ENCODE results near the gene C19orf38. TPM values are rescaled to one million over a fixed set of nuclear protein-coding genes. Genes with fewer than 3 reads are reported as not detected.
"Not testable (repeated sequence)": the region's sequence is repeated elsewhere in the genome, so short reads cannot be mapped to it uniquely, and the experiment has no call there.

Gene C19orf38
- polyA plus RNA-seq, 2 of the 4 experiments (the other 2 are of a cell fraction), result 0.09 to 0.13 TPM

GRCh38 chr19:10877608-10878007, 29.4 kb downstream of the C19orf38 start:
- H3K4me2 ChIP-seq; ATAC-seq; FAIRE-seq; DNase-seq (ENCODE audit: low read depth in 1 of 2, low spot score in 1 of 2); H3K4me3 ChIP-seq; H3K9me3 ChIP-seq; POLR2A ChIA-PET: not testable (repeated sequence)
- 91% methylated on average over 9 of the region's 9 CpGs for WGBS (ENCODE audit: missing lambda C conversion rate)
- CTCF ChIA-PET, result interaction anchor here (0.9 to 3.3 kb wide), 3 partner anchors 11 to 13 kb away, joined by 3 to 9 read pairs (median 3); no protein-coding TSS in a partner anchor
- Histone ChIP-seq H3K27ac (peak overlapping the region; percentile 72 to 92; a peak in 3 of 6 replicates), H3K4me1 (peaks cover 21% of the 10 kb centered on the region; the same call in 2 of the 3 replicates)

GRCh38 chr19:10878253-10878652, 30.0 kb downstream of the C19orf38 start:
- Histone ChIP-seq H3K4me1 (peaks cover 16% of the 10 kb centered on the region; the same call in 2 of the 3 replicates), H3K4me3 (no peak overlapping the region), H3K9me3 (no peaks in the 10 kb centered on the region), H3K4me2 (no peak overlapping the region; the same call in 2 of the 3 replicates), H3K27ac (peak overlapping the region; percentile 72 to 92; a peak in 5 of 6 replicates)
- FAIRE-seq, result no peak
- POLR2A ChIA-PET, result no interaction called here
- 90% methylated on average over 3 of the region's 3 CpGs for WGBS (ENCODE audit: missing lambda C conversion rate)
- no peak for DNase-seq (ENCODE audit: low read depth in 1 of 2, low spot score in 1 of 2)
- ATAC-seq, result no peak
- no peak for TF ChIP-seq SMC3 (IDR thresholded peaks at IDR 0.05)
- no peak for TF ChIP-seq NPAS2 (CRISPR knock-in tag; IDR thresholded peaks at IDR 0.05; ENCODE audit: borderline replicate concordance)
- TF ChIP-seq NFE2L2 (conservative IDR thresholded peaks at IDR 0.05; ENCODE audit: low read length), result no peak
- TF ChIP-seq MAX (IDR thresholded peaks at IDR 0.05), result no peak
- no peak for TF ChIP-seq HDAC2 (IDR thresholded peaks at IDR 0.05)
- TF ChIP-seq POLR2A (IDR thresholded peaks at IDR 0.05; ENCODE audit: low read length), result no peak
- TF ChIP-seq ATOH8 (CRISPR knock-in tag; IDR thresholded peaks at IDR 0.05; ENCODE audit: low read depth), result no peak
- no peak for TF ChIP-seq RCOR1 (IDR thresholded peaks at IDR 0.05; ENCODE audit: low read depth, low read length)
- CTCF ChIA-PET, result interaction anchor here (0.9 to 3.3 kb wide), 3 partner anchors 10 to 14 kb away, joined by 3 to 9 read pairs (median 3); no protein-coding TSS in a partner anchor

GRCh38 chr19:10881403-10882107, 33.3 kb downstream of the C19orf38 start:
- TF ChIP-seq BCL3 (IDR thresholded peaks at IDR 0.05) (no peak), CHD2 (IDR thresholded peaks at IDR 0.05; ENCODE audit: low read length, partially characterized antibody) (no peak), POLR2AphosphoS2 (conservative IDR thresholded peaks at IDR 0.05; ENCODE audit: low read length) (no peak), FOSB (CRISPR knock-in tag; IDR thresholded peaks at IDR 0.05) (no peak), RNF2 (IDR thresholded peaks at IDR 0.05; ENCODE audit: borderline replicate concordance, low read depth) (no peak), POLR2A (IDR thresholded peaks at IDR 0.05; ENCODE audit: low read length) (no peak), HDAC2 (IDR thresholded peaks at IDR 0.05) (no peak), FOXS1 (CRISPR knock-in tag; IDR thresholded peaks at IDR 0.05) (no peak), MAZ (IDR thresholded peaks at IDR 0.05; ENCODE audit: borderline replicate concordance, low read depth, low read length) (no peak), TP53 (CRISPR knock-in tag; IDR thresholded peaks at IDR 0.05) (no peak), HOXA7 (CRISPR knock-in tag; IDR thresholded peaks at IDR 0.05) (no peak)
- DNase-seq (ENCODE audit: low read depth in 1 of 2, low spot score in 1 of 2) (no peak), FAIRE-seq (no peak), ATAC-seq (no peak)
- CTCF ChIA-PET, result interaction anchor here (0.8 to 2.3 kb wide), 7 partner anchors 9 to 164 kb away, joined by 3 to 6 read pairs (median 5); partner anchors contain the start of genes CARM1 and DNM2
- Histone ChIP-seq H3K4me2 (no peak overlapping the region), H3K27ac (no peak overlapping the region), H3K9me3 (no peaks in the 10 kb centered on the region), H3K4me1 (peaks cover 14% of the 10 kb centered on the region; the same call in 2 of the 3 replicates), H3K4me3 (no peak overlapping the region)
- 90% methylated on average over 12 of the region's 14 CpGs for WGBS (ENCODE audit: missing lambda C conversion rate)
- POLR2A ChIA-PET, result no interaction called here

GRCh38 chr19:10882108-10882457, 33.9 kb downstream of the C19orf38 start:
- Histone ChIP-seq H3K4me1 (peaks cover 14% of the 10 kb centered on the region; the same call in 2 of the 3 replicates), H3K27ac (no peak overlapping the region), H3K4me3 (no peak overlapping the region), H3K4me2 (no peak overlapping the region), H3K9me3 (no peaks in the 10 kb centered on the region)
- DNase-seq (ENCODE audit: low read depth in 1 of 2, low spot score in 1 of 2) (no peak), ATAC-seq (no peak), FAIRE-seq (no peak)
- WGBS (ENCODE audit: missing lambda C conversion rate), result 84% methylated on average over 4 of the region's 9 CpGs
- ChIA-PET CTCF (interaction anchor here (0.8 to 2.3 kb wide), 4 partner anchors 9 to 165 kb away, joined by 3 to 6 read pairs (median 4); partner anchors contain the start of genes CARM1 and DNM2), POLR2A (no interaction called here)
- TF ChIP-seq EHF (CRISPR knock-in tag; IDR thresholded peaks at IDR 0.05), result no peak
- no peak for TF ChIP-seq ELK1 (IDR thresholded peaks at IDR 0.05; ENCODE audit: low read depth, low read length)
- TF ChIP-seq ATOH8 (CRISPR knock-in tag; IDR thresholded peaks at IDR 0.05; ENCODE audit: low read depth), result no peak
- TF ChIP-seq GATA3 (IDR thresholded peaks at IDR 0.05; ENCODE audit: borderline replicate concordance), result no peak
- no peak for TF ChIP-seq JUNB (IDR thresholded peaks at IDR 0.05)
- TF ChIP-seq BCL3 (IDR thresholded peaks at IDR 0.05), result no peak
- TF ChIP-seq RCOR1 (IDR thresholded peaks at IDR 0.05; ENCODE audit: low read depth, low read length), result no peak
- no peak for TF ChIP-seq KDM5A (IDR thresholded peaks at IDR 0.05)
- no peak for TF ChIP-seq POLR2A (IDR thresholded peaks at IDR 0.05; ENCODE audit: low read length)
- no peak for TF ChIP-seq HOXB5 (CRISPR knock-in tag; IDR thresholded peaks at IDR 0.05)
